Measurements from ENCODE around the gene PRSS8.

- TF ChIP-seq CTCF (IDR thresholded peaks at IDR 0.05) (no peak), POLR2A (IDR thresholded peaks at IDR 0.05) (no peak)
Measured at GRCh38 chr16:31099860-31100638, 35.5 kb downstream of the PRSS8 start.

Measured in esophagus squamous epithelium (tissue), 4 donors.